NB4 (cell line): ENCODE measurements around the gene NUTM2F.

Experiments
- DNase-seq: peaks from one replicate; pipeline ENCODE4 v3.0.0; 2010; ENCODE audit warnings: low read depth
- H3K4me3 ChIP-seq: one replicate; pipeline ENCODE4 v1.5.1; 2011; ENCODE audit warnings: mild to moderate bottlenecking, low read depth, low read length, moderate library complexity
- MYC ChIP-seq: IDR thresholded peaks from 2 replicates; pipeline ENCODE4 v1.6.1; 2011; ENCODE audit warnings: low read depth, low read length
- POLR2A ChIP-seq: IDR thresholded peaks from 2 replicates; pipeline ENCODE4 v1.6.1; 2011; ENCODE audit warnings: mild to moderate bottlenecking; ENCODE audit not compliant: insufficient read length; ENCODE audit errors: extremely low read depth
- TF ChIP-seq, protein P1 (sequence below): IDR thresholded peaks from one replicate; pipeline ENCODE4 v1.5.1; 2012; ENCODE audit warnings: low read depth, low read length
- TF ChIP-seq, protein P2 (sequence below): IDR thresholded peaks from 2 replicates; pipeline ENCODE4 v1.6.1; 2011; ENCODE audit warnings: low read depth, low read length

The NUTM2F gene

DNA sequence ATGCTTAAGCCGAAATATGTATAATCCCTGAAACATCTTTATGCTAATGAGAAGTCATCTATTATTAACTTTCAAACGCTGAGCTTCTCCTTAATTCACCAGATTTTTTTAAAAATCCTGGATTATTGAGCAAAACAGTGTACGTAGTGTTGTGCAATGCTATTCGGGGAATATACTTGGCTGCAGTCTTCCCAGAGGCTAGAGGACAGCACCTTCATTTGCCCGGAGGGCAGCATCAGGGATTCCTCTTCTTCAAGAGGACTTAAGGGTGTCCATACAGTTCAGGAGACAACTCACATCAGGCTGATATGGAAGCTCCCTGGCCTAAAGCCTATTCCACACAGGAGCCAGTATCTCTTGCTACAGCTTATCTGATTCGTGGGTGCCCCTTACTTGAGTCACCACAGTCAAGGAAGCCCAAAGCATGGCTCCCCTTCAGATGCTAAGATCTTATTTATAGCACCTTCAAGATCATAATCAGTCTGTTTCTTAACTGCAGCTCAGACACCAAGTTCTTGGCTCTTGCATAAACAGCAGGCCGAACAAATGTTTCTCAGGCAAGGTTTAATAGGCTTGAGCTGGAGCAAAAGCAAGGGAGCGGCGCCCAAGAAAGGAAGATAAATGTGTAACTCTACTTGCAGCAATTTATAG, 29.4 kb downstream of the NUTM2F start:
- DNase-seq: peak; percentile 13
- TF ChIP-seq, protein P1, sequence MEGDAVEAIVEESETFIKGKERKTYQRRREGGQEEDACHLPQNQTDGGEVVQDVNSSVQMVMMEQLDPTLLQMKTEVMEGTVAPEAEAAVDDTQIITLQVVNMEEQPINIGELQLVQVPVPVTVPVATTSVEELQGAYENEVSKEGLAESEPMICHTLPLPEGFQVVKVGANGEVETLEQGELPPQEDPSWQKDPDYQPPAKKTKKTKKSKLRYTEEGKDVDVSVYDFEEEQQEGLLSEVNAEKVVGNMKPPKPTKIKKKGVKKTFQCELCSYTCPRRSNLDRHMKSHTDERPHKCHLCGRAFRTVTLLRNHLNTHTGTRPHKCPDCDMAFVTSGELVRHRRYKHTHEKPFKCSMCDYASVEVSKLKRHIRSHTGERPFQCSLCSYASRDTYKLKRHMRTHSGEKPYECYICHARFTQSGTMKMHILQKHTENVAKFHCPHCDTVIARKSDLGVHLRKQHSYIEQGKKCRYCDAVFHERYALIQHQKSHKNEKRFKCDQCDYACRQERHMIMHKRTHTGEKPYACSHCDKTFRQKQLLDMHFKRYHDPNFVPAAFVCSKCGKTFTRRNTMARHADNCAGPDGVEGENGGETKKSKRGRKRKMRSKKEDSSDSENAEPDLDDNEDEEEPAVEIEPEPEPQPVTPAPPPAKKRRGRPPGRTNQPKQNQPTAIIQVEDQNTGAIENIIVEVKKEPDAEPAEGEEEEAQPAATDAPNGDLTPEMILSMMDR: no peak
- TF ChIP-seq, protein P2, sequence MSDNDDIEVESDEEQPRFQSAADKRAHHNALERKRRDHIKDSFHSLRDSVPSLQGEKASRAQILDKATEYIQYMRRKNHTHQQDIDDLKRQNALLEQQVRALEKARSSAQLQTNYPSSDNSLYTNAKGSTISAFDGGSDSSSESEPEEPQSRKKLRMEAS: no peak
- TF ChIP-seq MYC: no peak
- H3K4me3 ChIP-seq: no peak overlapping the region

DNA sequence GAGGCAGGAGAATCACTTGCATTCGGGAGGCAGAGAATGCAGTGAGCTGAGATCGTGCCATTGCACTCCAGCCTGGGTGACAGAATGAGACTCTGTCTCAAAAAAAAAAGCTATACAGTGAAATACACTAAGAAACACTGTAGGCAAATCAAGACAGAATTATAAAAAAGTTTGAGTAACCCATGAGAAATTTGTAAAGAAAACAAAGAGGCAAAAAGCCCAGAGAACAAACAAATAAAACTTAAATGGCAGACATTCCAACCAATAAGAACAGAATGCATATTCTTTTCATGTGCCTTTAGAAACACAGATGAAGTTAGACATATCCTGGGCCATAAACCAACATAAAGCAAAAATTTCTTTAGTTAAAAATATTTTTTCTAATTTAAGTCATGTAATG, 38.8 kb downstream of the NUTM2F start:
- TF ChIP-seq, protein P2: no peak
- TF ChIP-seq, protein P1: no peak
- no peak for TF ChIP-seq MYC
- no peak for TF ChIP-seq POLR2A
- H3K4me3 ChIP-seq: no peak overlapping the region
- no peak for DNase-seq

DNA sequence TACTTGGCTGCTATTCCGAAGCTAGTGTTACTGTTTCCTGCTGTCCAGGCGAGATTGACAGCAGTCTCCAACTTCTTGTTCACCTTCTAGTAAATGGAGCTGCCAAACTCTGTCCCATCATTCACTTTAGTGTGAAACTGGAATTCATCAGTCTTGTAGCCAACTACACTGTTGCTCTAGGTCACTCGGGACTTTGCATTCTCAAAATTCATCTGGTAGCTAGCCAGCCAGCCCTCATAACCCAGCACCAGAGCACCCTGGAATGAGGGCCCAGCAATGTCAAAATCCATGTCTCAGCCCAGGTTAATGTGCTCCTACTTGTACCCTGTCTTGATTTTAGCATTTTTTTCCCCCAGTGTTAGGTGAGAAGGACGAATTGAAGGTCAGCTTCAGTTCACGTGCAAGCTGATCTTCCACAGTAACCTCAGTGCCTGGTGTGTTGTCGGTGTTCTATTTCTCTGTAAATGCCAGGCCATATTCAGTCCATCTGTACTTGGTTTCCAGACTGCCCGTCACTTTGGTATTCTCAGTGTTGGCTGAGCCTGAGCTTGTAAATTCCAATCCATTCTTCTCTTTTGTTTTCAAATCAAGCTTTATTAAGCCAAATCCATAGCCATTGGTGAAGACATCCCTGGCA, 40.4 kb downstream of the NUTM2F start:
- TF ChIP-seq, protein P2: no peak
- no peak for TF ChIP-seq MYC
- TF ChIP-seq, protein P1: no peak
- TF ChIP-seq POLR2A: no peak
- no peak overlapping the region for H3K4me3 ChIP-seq
- DNase-seq: no peak

DNA sequence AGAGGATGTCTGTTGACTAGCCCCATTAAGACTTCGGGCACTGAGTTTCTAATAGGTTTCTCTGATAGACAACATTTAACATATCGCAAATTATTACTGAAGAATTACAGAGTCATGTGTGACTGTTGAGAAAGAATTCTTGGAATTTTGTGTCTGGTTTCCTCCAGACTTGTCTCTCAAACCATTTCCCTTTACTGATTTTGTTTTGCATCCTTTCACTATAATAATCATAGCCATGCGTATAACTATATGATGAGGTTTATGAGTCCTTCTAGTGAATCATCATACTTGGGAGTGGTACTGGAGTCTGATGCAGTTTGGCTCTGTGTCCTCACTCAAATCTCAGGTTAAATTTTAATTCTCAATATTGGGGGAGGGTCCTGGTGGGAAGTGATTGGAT, 42.3 kb downstream of the NUTM2F start:
- TF ChIP-seq, protein P2: no peak
- TF ChIP-seq, protein P1: no peak
- TF ChIP-seq POLR2A (no peak), MYC (no peak)
- no peak overlapping the region for H3K4me3 ChIP-seq
- no peak for DNase-seq

DNA sequence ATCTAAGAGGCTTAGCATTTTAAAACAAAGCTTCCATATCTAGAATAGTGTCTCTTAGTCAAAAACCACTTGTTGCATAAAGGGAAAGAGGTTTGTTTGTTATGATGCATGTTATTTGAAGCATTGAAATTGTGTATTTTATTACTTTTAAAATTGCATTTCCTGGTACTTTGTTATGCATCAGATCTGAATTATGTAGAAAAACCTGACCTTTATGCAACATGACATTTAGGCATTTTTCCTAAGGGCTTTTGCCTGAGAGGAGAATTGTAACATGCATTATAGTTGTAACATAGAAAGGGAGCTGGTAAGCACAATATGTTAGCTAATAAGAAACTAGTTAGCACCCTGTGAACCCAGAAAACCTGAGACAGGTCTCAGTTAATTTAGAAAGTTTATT, 47.3 kb downstream of the NUTM2F start:
- DNase-seq: no peak
- TF ChIP-seq POLR2A: no peak
- no peak for TF ChIP-seq MYC
- TF ChIP-seq, protein P2: no peak
- TF ChIP-seq, protein P1: no peak

More for the DNA sequence above, 47.3 kb downstream of the NUTM2F start:
- H3K4me3 ChIP-seq: no peak overlapping the region
